Measurements from ENCODE around the gene LCE1B.

The LCE1B gene
- 0 reads per million in 9 experiments for total RNA-seq

GRCh38 chr1:152811671-152812070 lies at the start of gene LCE1B:
TSS of gene LCE1B (plus strand) at chr1:152811971. CDS start at chr1:152812447, 476 bp downstream.
- no peak within 1 kb of the TSS for H3K4me3 Mint-ChIP-seq
- DNase-seq (no peak), ATAC-seq (replicated peaks) (no peak)
- no peaks in the 10 kb centered on the region for H3K36me3 Mint-ChIP-seq (ENCODE audit: insufficient read depth)
- no peak within 1 kb of the TSS for H3K27ac Mint-ChIP-seq
- no peaks in the 10 kb centered on the region for H3K4me1 Mint-ChIP-seq (ENCODE audit: low read depth in 2 of 2)
- peaks cover 20 to 37% of the 10 kb centered on the region in 2 donors for H3K27me3 Mint-ChIP-seq
- H3K9me3 Mint-ChIP-seq = no peaks in the 10 kb centered on the region

- Mint-ChIP-seq H3K4me3 (no peak overlapping the region), H3K9me3 (peaks cover 0 to 3% of the 10 kb centered on the region in 2 donors), H3K36me3 (ENCODE audit: insufficient read depth) (no peaks in the 10 kb centered on the region), H3K4me1 (ENCODE audit: low read depth in 2 of 2) (no peaks in the 10 kb centered on the region), H3K27ac (no peak overlapping the region), H3K27me3 (peaks cover 10 to 54% of the 10 kb centered on the region in 2 donors)
- DNase-seq = no peak
- ATAC-seq (replicated peaks) = no peak
Observed at GRCh38 chr1:152768847-152769533, 42.8 kb upstream of the LCE1B start.

GRCh38 chr1:152770411-152770810 lies 41.4 kb upstream of the LCE1B start:
- no peak for DNase-seq

GRCh38 chr1:152774875-152775274 lies 36.9 kb upstream of the LCE1B start, which contains the start of gene LCE1F:
TSS of gene LCE1F (plus strand) at chr1:152775140. CDS start at chr1:152776372, 1,232 bp downstream.
- ATAC-seq (replicated peaks) = no peak
- peaks cover 0 to 3% of the 10 kb centered on the region in 2 donors for H3K9me3 Mint-ChIP-seq
- H3K27ac Mint-ChIP-seq = no peak within 1 kb of the TSS
- no peaks in the 10 kb centered on the region for H3K4me1 Mint-ChIP-seq (ENCODE audit: low read depth in 2 of 2)
- no peak for DNase-seq
- H3K27me3 Mint-ChIP-seq = peaks cover 44 to 60% of the 10 kb centered on the region in 2 donors
- H3K4me3 Mint-ChIP-seq = no peak within 1 kb of the TSS
- H3K36me3 Mint-ChIP-seq (ENCODE audit: insufficient read depth) = no peaks in the 10 kb centered on the region

More at GRCh38 chr1:152770411-152770810, 41.4 kb upstream of the LCE1B start:
- Mint-ChIP-seq H3K9me3 (peaks cover 0 to 3% of the 10 kb centered on the region in 2 donors), H3K4me1 (ENCODE audit: low read depth in 2 of 2) (no peaks in the 10 kb centered on the region), H3K36me3 (ENCODE audit: insufficient read depth) (no peaks in the 10 kb centered on the region), H3K27ac (no peak overlapping the region), H3K4me3 (no peak overlapping the region), H3K27me3 (peaks cover 21 to 52% of the 10 kb centered on the region in 2 donors)
- no peak for ATAC-seq (replicated peaks)

GRCh38 chr1:152776361-152776760 lies 35.4 kb upstream of the LCE1B start:
- Mint-ChIP-seq H3K9me3 (peaks cover 0 to 2% of the 10 kb centered on the region in 2 donors), H3K27me3 (peaks cover 47 to 57% of the 10 kb centered on the region in 2 donors), H3K36me3 (ENCODE audit: insufficient read depth) (no peaks in the 10 kb centered on the region), H3K27ac (no peak overlapping the region), H3K4me1 (ENCODE audit: low read depth in 2 of 2) (no peaks in the 10 kb centered on the region), H3K4me3 (no peak overlapping the region)
- ATAC-seq (replicated peaks) (no peak), DNase-seq (no peak)

GRCh38 chr1:152777510-152778137 lies 34.1 kb upstream of the LCE1B start:
- Mint-ChIP-seq H3K27me3 (peaks cover 47 to 63% of the 10 kb centered on the region in 2 donors), H3K27ac (no peak overlapping the region), H3K4me1 (ENCODE audit: low read depth in 2 of 2) (no peaks in the 10 kb centered on the region), H3K9me3 (no peaks in the 10 kb centered on the region), H3K36me3 (ENCODE audit: insufficient read depth) (no peaks in the 10 kb centered on the region), H3K4me3 (no peak overlapping the region)
- ATAC-seq (replicated peaks) (no peak), DNase-seq (no peak)

- H3K9me3 Mint-ChIP-seq = no peaks in the 10 kb centered on the region
- ATAC-seq (replicated peaks) (no peak), DNase-seq (no peak)
- no peaks in the 10 kb centered on the region for H3K4me1 Mint-ChIP-seq (ENCODE audit: low read depth in 2 of 2)
- H3K27ac Mint-ChIP-seq = no peak overlapping the region
- H3K4me3 Mint-ChIP-seq = no peak overlapping the region
- H3K27me3 Mint-ChIP-seq = peaks cover 60 to 78% of the 10 kb centered on the region in 2 donors
- H3K36me3 Mint-ChIP-seq (ENCODE audit: insufficient read depth) = no peaks in the 10 kb centered on the region
Observed at GRCh38 chr1:152783095-152783494, 28.7 kb upstream of the LCE1B start.

GRCh38 chr1:152786077-152786476 lies 25.7 kb upstream of the LCE1B start, which contains the start of gene LCE1E:
TSS of gene LCE1E (plus strand) at chr1:152786257. CDS start at chr1:152787300, 1,043 bp downstream.
- Mint-ChIP-seq H3K4me3 (no peak within 1 kb of the TSS), H3K27me3 (peaks cover 43 to 67% of the 10 kb centered on the region in 2 donors), H3K4me1 (ENCODE audit: low read depth in 2 of 2) (no peaks in the 10 kb centered on the region), H3K9me3 (no peaks in the 10 kb centered on the region), H3K36me3 (ENCODE audit: insufficient read depth) (no peaks in the 10 kb centered on the region), H3K27ac (no peak within 1 kb of the TSS)
- DNase-seq (no peak), ATAC-seq (replicated peaks) (no peak)

- Mint-ChIP-seq H3K36me3 (ENCODE audit: insufficient read depth) (no peaks in the 10 kb centered on the region), H3K4me1 (ENCODE audit: low read depth in 2 of 2) (no peaks in the 10 kb centered on the region), H3K27ac (no peak overlapping the region), H3K4me3 (no peak overlapping the region), H3K27me3 (peaks cover 14 to 36% of the 10 kb centered on the region in 2 donors), H3K9me3 (no peaks in the 10 kb centered on the region)
- DNase-seq (no peak), ATAC-seq (replicated peaks) (no peak)
Observed at GRCh38 chr1:152795686-152796085, 16.1 kb upstream of the LCE1B start.

- Mint-ChIP-seq H3K27ac (no peak within 1 kb of the TSS), H3K4me1 (ENCODE audit: low read depth in 2 of 2) (no peaks in the 10 kb centered on the region), H3K9me3 (no peaks in the 10 kb centered on the region), H3K27me3 (peaks cover 21 to 36% of the 10 kb centered on the region in 2 donors), H3K36me3 (ENCODE audit: insufficient read depth) (no peaks in the 10 kb centered on the region), H3K4me3 (no peak within 1 kb of the TSS)
- ATAC-seq (replicated peaks) = no peak
- no peak for DNase-seq
Observed at GRCh38 chr1:152796421-152796820, 15.3 kb upstream of the LCE1B start, which contains the start of gene LCE1D. TSS of gene LCE1D (plus strand) at chr1:152796721. CDS start at chr1:152797795, 1,074 bp downstream.

- H3K4me3 Mint-ChIP-seq = no peak overlapping the region
- no peak overlapping the region for H3K27ac Mint-ChIP-seq
- ATAC-seq (replicated peaks) (no peak), DNase-seq (no peak)
- H3K9me3 Mint-ChIP-seq = no peaks in the 10 kb centered on the region
- no peaks in the 10 kb centered on the region for H3K36me3 Mint-ChIP-seq (ENCODE audit: insufficient read depth)
- no peaks in the 10 kb centered on the region for H3K4me1 Mint-ChIP-seq (ENCODE audit: low read depth in 2 of 2)
- peaks cover 40 to 64% of the 10 kb centered on the region in 2 donors for H3K27me3 Mint-ChIP-seq
Observed at GRCh38 chr1:152801333-152801732, 10.4 kb upstream of the LCE1B start.

GRCh38 chr1:152806576-152806975 lies 5.2 kb upstream of the LCE1B start, which contains the start of gene LCE1C:
TSS of gene LCE1C (minus strand) at chr1:152806651. CDS start at chr1:152805478, 1,173 bp downstream.
- Mint-ChIP-seq H3K9me3 (no peaks in the 10 kb centered on the region), H3K4me1 (ENCODE audit: low read depth in 2 of 2) (no peaks in the 10 kb centered on the region), H3K27ac (no peak within 1 kb of the TSS), H3K4me3 (no peak within 1 kb of the TSS), H3K36me3 (ENCODE audit: insufficient read depth) (no peaks in the 10 kb centered on the region), H3K27me3 (peaks cover 39 to 60% of the 10 kb centered on the region in 2 donors)
- DNase-seq (no peak), ATAC-seq (replicated peaks) (no peak)

- Mint-ChIP-seq H3K36me3 (ENCODE audit: insufficient read depth) (no peaks in the 10 kb centered on the region), H3K9me3 (no peaks in the 10 kb centered on the region), H3K4me3 (no peak overlapping the region), H3K27ac (no peak overlapping the region), H3K4me1 (ENCODE audit: low read depth in 2 of 2) (no peaks in the 10 kb centered on the region), H3K27me3 (peaks cover 22 to 38% of the 10 kb centered on the region in 2 donors)
- no peak for ATAC-seq (replicated peaks)
- no peak for DNase-seq
Observed at GRCh38 chr1:152811050-152811449, 721 bp upstream of the LCE1B start.

GRCh38 chr1:152817309-152817708 lies 5.5 kb downstream of the LCE1B start:
- Mint-ChIP-seq H3K9me3 (no peaks in the 10 kb centered on the region), H3K4me3 (no peak overlapping the region), H3K4me1 (ENCODE audit: low read depth in 2 of 2) (no peaks in the 10 kb centered on the region), H3K27ac (no peak overlapping the region), H3K36me3 (ENCODE audit: insufficient read depth) (no peaks in the 10 kb centered on the region), H3K27me3 (peaks cover 6 to 17% of the 10 kb centered on the region in 2 donors)
- ATAC-seq (replicated peaks) (no peak), DNase-seq (no peak)
